ENCODE data around the gene ATP6V0A1.

Gene ATP6V0A1

DNA sequence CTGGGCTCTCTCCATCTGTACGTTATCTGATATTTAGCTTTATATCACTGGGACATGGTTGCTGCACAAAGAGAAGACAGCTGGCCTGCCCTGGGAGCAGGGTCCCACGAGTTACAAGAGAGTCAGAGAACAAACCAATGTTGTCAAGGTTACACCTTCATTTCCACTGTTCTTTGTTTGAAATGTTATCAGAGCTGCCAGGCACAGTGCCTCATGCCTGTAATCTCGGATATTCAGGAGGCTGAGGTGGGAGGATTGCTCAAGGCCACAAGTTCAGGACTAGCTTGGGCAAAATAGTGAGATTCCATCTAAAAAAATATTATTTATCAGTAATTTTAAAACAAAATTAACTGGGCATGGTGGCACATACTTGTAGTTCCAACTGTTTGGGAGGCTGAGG lies 34.6 kb downstream of the ATP6V0A1 start:
- DNase-seq (ENCODE audit: low spot score): no peak
- POLR2A ChIA-PET (ENCODE audit: low non-redundant PET): no interaction called here
- H3K27ac ChIP-seq: no peak overlapping the region
- CTCF ChIA-PET: interaction anchor here (0.6 kb wide), 1 partner anchor 19 kb away, joined by 3 read pairs; no protein-coding TSS in a partner anchor
- TF ChIP-seq CTCF (conservative IDR thresholded peaks at IDR 0.05; ENCODE audit: low read depth): no peak

- no peak for TF ChIP-seq CTCF (conservative IDR thresholded peaks at IDR 0.05; ENCODE audit: low read depth)
- DNase-seq (ENCODE audit: low spot score): no peak
- POLR2A ChIA-PET (ENCODE audit: low non-redundant PET): no interaction called here
Observed at GRCh38 chr17:42494673-42495072, 36.0 kb downstream of the ATP6V0A1 start.

DNA sequence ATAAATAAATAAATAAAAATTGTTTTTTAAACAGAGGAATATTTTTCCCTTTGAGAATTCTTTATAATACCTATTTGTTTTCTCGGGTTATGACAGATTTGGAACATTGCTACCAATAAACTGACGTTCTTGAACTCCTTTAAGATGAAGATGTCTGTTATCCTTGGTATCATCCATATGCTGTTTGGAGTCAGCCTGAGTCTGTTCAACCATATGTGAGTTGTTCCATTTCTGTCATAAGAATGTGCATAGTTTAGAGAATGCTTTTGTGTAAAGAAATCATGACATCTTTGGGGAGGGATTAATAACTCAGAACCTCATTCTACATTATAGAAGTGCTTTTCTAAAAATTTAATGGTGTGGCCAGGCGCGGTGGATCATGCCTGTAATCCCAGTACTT lies 40.1 kb downstream of the ATP6V0A1 start:
- ChIA-PET CTCF (no interaction called here), POLR2A (ENCODE audit: low non-redundant PET) (no interaction called here)
- no peak for TF ChIP-seq CTCF (conservative IDR thresholded peaks at IDR 0.05; ENCODE audit: low read depth)
- H3K27ac ChIP-seq: no peak overlapping the region
- no peak for DNase-seq (ENCODE audit: low spot score)

More at GRCh38 chr17:42494673-42495072, 36.0 kb downstream of the ATP6V0A1 start:
- no peak overlapping the region for H3K27ac ChIP-seq
- CTCF ChIA-PET: interaction anchor here (0.5 kb wide), 1 partner anchor 35 kb away, joined by 3 read pairs; no protein-coding TSS in a partner anchor

- H3K27ac ChIP-seq: peak overlapping the region; percentile 3; the same call in 1 of the 2 replicates
- ChIA-PET POLR2A (ENCODE audit: low non-redundant PET) (no interaction called here), CTCF (interaction anchor here (0.6 to 0.7 kb wide), 2 partner anchors 41 to 1245 kb away, joined by 3 read pairs; no protein-coding TSS in a partner anchor)
- no peak for TF ChIP-seq CTCF (conservative IDR thresholded peaks at IDR 0.05; ENCODE audit: low read depth)
- no peak for DNase-seq (ENCODE audit: low spot score)
Observed at GRCh38 chr17:42502091-42502490, 43.4 kb downstream of the ATP6V0A1 start.

DNA sequence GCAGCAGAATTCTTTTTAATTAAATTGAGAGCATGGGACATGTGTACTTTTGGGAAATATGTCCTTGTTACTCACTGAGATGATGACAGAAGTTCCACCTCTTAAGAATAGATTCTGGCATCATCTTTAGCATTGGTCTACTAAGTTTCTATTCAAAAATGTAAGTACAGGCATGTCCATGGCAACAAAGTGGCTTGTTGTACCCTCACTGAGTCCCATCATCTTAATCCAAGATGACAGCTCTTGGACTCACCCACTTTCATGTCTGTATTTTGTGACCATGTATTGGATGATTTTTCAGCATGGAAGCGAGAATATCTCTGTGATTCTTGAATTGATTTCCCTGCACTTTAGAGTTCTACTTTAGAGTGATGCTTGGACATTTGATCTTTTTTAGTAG lies 44.2 kb downstream of the ATP6V0A1 start:
- ChIA-PET POLR2A (ENCODE audit: low non-redundant PET) (no interaction called here), CTCF (no interaction called here)
- no peak overlapping the region for H3K27ac ChIP-seq
- TF ChIP-seq CTCF (conservative IDR thresholded peaks at IDR 0.05; ENCODE audit: low read depth): no peak
- DNase-seq (ENCODE audit: low spot score): no peak

DNA sequence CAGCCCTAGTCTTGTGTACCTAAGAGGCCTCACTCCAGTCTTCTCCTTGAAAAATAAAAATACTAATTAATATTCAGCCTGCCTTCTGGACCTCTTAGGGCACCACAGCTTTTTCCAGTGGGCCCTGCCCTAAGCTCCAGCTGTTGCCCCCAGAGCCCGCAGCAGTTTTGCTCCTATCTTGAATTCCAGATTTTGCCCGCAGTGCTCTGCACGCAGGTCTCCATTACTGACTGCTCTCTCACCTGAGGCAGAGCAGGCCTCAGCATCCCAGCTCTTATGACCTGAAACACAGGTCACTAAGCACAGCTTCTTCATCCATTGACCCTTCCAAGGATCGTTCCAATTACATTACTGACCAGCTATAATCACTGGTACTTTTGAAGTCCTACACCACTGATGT lies 49.0 kb downstream of the ATP6V0A1 start:
- POLR2A ChIA-PET (ENCODE audit: low non-redundant PET): no interaction called here
- CTCF ChIA-PET: no interaction called here
- no peak for TF ChIP-seq CTCF (conservative IDR thresholded peaks at IDR 0.05; ENCODE audit: low read depth)
- no peak for DNase-seq (ENCODE audit: low spot score)
- no peak overlapping the region for H3K27ac ChIP-seq
